HL-60 (cell line): ENCODE measurements around the gene VPS13A.

ENCODE experiments used
- DNase-seq, 2 experiments: peaks; one replicate each; pipeline ENCODE4 v3.0.0-alpha.2; 2010 to 2020; ENCODE audit warnings: low read depth in 1 of 2, low spot score in 1 of 2
- H3K27ac ChIP-seq: fragments of 250-450 bp; sonication (Bioruptor Pico); replicated peaks from 2 replicates; pipeline ENCODE4 v1.5.1; 2020; ENCODE audit warnings: mild to moderate bottlenecking, moderate library complexity
- H3K27me3 ChIP-seq: fragments of 250-450 bp; sonication (Bioruptor Pico); 2 replicates; pipeline ENCODE4 v1.5.1; 2021; ENCODE audit warnings: mild to moderate bottlenecking, moderate library complexity; ENCODE audit not compliant: insufficient read depth, poor library complexity, severe bottlenecking
- H3K4me3 ChIP-seq: replicated peaks from 2 replicates; pipeline ENCODE4 v1.5.1; 2011; ENCODE audit warnings: mild to moderate bottlenecking, control low read depth, low read length; ENCODE audit not compliant: insufficient read depth
- CTCF ChIP-seq: IDR thresholded peaks from one replicate; pipeline ENCODE4 v1.5.1; 2011; ENCODE audit warnings: low read length, control low read depth, inconsistent platforms; ENCODE audit not compliant: insufficient read depth
- GABPA ChIP-seq: IDR thresholded peaks from 2 replicates; pipeline ENCODE4 v1.6.1; 2012; ENCODE audit warnings: low read depth
- POLR2AphosphoS5 ChIP-seq: IDR thresholded peaks from 2 replicates; pipeline ENCODE4 v1.6.1; 2012; ENCODE audit warnings: low read depth
- REST ChIP-seq: IDR thresholded peaks from 2 replicates; pipeline ENCODE4 v1.6.1; 2012; ENCODE audit warnings: low read depth; ENCODE audit not compliant: insufficient replicate concordance
- SPI1 ChIP-seq: IDR thresholded peaks from 2 replicates; pipeline ENCODE4 v1.6.1; 2012; ENCODE audit warnings: low read depth, mild to moderate bottlenecking, borderline replicate concordance

The VPS13A gene

GRCh38 chr9:77293949-77294348 lies 116.6 kb downstream of the VPS13A start:
- Histone ChIP-seq H3K27ac (no peak overlapping the region), H3K4me3 (no peak overlapping the region), H3K27me3 (no peaks in the 10 kb centered on the region)
- no peak for DNase-seq
- TF ChIP-seq GABPA (no peak), REST (no peak), POLR2AphosphoS5 (no peak), SPI1 (no peak), CTCF (no peak)

- no peak for DNase-seq
- TF ChIP-seq POLR2AphosphoS5 = no peak
- TF ChIP-seq GABPA = no peak
- no peak for TF ChIP-seq REST
- no peak for TF ChIP-seq SPI1
- TF ChIP-seq CTCF = no peak
- Histone ChIP-seq H3K4me3 (no peak overlapping the region), H3K27me3 (no peaks in the 10 kb centered on the region), H3K27ac (no peak overlapping the region)
These were observed 127.2 kb downstream of the VPS13A start for GRCh38 chr9:77304543-77304942.

- TF ChIP-seq POLR2AphosphoS5 (no peak), SPI1 (no peak), REST (no peak), CTCF (no peak)
- Histone ChIP-seq H3K27ac (no peak overlapping the region), H3K27me3 (no peaks in the 10 kb centered on the region), H3K4me3 (no peak overlapping the region)
- no peak for DNase-seq
These were observed 128.5 kb downstream of the VPS13A start for GRCh38 chr9:77305622-77306400.
